Measurements from ENCODE around the gene IER5.

- TF ChIP-seq, protein P1, sequence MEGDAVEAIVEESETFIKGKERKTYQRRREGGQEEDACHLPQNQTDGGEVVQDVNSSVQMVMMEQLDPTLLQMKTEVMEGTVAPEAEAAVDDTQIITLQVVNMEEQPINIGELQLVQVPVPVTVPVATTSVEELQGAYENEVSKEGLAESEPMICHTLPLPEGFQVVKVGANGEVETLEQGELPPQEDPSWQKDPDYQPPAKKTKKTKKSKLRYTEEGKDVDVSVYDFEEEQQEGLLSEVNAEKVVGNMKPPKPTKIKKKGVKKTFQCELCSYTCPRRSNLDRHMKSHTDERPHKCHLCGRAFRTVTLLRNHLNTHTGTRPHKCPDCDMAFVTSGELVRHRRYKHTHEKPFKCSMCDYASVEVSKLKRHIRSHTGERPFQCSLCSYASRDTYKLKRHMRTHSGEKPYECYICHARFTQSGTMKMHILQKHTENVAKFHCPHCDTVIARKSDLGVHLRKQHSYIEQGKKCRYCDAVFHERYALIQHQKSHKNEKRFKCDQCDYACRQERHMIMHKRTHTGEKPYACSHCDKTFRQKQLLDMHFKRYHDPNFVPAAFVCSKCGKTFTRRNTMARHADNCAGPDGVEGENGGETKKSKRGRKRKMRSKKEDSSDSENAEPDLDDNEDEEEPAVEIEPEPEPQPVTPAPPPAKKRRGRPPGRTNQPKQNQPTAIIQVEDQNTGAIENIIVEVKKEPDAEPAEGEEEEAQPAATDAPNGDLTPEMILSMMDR (IDR thresholded peaks at IDR 0.05): no peak
- no peak for TF ChIP-seq POLR2A (IDR thresholded peaks at IDR 0.05)
- TF ChIP-seq POLR2AphosphoS5 (IDR thresholded peaks at IDR 0.05): no peak
These were observed 45.0 kb downstream of the IER5 start for GRCh38 chr1:181133441-181133951.
